ENCODE measurements around the gene ACOT7. TPM values are rescaled to one million over a fixed set of nuclear protein-coding genes. Genes with fewer than 3 reads are reported as not detected.

The ACOT7 gene
- total RNA-seq, 1 experiment from 2014 or later, result 165 TPM

DNA sequence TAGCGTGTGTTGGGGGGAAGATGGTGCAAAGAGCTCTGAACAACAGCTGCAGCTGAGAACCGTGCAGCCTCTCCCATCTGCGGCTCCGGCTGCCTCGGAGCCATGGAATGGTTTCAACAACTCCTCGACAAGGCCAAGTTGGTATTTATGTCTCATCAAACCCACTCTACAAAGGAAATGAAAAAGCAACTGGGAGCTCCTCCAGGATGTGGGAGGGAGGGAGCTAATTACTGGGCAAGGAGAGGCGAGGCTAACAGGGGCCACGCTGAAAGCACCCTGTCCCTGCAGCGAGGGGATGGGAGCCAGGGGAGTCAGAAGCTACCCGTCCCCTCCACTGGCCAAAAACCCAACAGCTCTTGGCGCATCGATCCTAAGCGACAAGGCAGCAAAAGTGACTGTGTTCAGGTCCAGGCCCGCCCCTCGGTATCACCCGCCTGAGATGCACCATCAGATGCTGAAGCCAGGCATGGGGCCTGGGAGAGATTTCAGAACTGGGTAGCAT, 63.1 kb downstream of the ACOT7 start:
- Histone ChIP-seq H3F3A (ENCODE audit: low read length, unreplicated experiment) (no peaks in the 10 kb centered on the region), H3K4me3 (ENCODE audit: low read length) (no peak overlapping the region), H3K36me3 (ENCODE audit: low read depth, low read length) (peaks cover 17% of the 10 kb centered on the region; the same call in 1 of the 2 replicates), H3K9me3 (ENCODE audit: low read length) (no peaks in the 10 kb centered on the region), H3K9me2 (replicated peaks; ENCODE audit: low read length) (no peaks in the 10 kb centered on the region), H3K27me3 (ENCODE audit: low read length) (no peaks in the 10 kb centered on the region), H3K4me1 (ENCODE audit: insufficient read depth, low read length) (peaks cover 16% of the 10 kb centered on the region), H3K4me2 (ENCODE audit: low read length) (no peak overlapping the region), H2AFZ (ENCODE audit: low read length) (no peak overlapping the region), H3K9ac (ENCODE audit: low read length) (no peak overlapping the region), H3K27ac (ENCODE audit: low read length) (no peak overlapping the region), H3K79me2 (ENCODE audit: low read length) (no peaks in the 10 kb centered on the region), H4K20me1 (ENCODE audit: low read length) (no peaks in the 10 kb centered on the region)
- ChIA-PET CTCF (interaction anchor here (0.8 kb wide), 1 partner anchor 84 kb away, joined by 3 read pairs; no protein-coding TSS in a partner anchor), POLR2A (ENCODE audit: unreplicated experiment) (no interaction called here)
- TF ChIP-seq, protein P1, sequence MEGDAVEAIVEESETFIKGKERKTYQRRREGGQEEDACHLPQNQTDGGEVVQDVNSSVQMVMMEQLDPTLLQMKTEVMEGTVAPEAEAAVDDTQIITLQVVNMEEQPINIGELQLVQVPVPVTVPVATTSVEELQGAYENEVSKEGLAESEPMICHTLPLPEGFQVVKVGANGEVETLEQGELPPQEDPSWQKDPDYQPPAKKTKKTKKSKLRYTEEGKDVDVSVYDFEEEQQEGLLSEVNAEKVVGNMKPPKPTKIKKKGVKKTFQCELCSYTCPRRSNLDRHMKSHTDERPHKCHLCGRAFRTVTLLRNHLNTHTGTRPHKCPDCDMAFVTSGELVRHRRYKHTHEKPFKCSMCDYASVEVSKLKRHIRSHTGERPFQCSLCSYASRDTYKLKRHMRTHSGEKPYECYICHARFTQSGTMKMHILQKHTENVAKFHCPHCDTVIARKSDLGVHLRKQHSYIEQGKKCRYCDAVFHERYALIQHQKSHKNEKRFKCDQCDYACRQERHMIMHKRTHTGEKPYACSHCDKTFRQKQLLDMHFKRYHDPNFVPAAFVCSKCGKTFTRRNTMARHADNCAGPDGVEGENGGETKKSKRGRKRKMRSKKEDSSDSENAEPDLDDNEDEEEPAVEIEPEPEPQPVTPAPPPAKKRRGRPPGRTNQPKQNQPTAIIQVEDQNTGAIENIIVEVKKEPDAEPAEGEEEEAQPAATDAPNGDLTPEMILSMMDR (conservative IDR thresholded peaks at IDR 0.05; ENCODE audit: low read depth, low read length), result no peak
- TF ChIP-seq EZH2 (IDR thresholded peaks at IDR 0.05; ENCODE audit: low read length, unreplicated experiment) (no peak), EZH2phosphoT487 (IDR thresholded peaks at IDR 0.05; ENCODE audit: borderline replicate concordance, low read length) (no peak)
- ATAC-seq (peak; percentile 20; the same call in 1 of the 2 replicates), DNase-seq (no peak)
- intact Hi-C loops (cut with micrococcal nuclease), result no loop called here
- BruUV-seq (replicated peaks), result no TSS peak

DNA sequence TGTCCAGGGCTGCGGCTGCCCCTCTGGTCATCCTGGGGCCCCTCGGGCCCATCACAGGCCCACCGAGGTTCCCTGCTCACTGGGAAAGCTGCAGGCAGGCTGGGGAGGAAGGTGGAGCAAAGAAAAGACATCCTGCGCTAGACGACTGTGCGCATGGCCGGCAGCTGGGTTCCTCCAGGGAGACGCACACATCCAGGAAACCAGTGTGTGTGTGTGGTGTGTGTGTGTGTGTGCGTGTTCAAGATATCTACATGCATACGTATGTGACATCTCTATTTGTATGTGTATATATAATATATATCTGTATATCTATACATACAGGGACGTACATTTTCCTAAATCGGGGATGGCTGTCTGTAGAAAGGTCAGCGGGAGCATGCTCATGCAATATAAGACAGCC, 63.7 kb downstream of the ACOT7 start:
- no peaks in the 10 kb centered on the region for H3K9me2 ChIP-seq (replicated peaks; ENCODE audit: low read length)
- no peaks in the 10 kb centered on the region for H3K27me3 ChIP-seq (ENCODE audit: low read length)
- intact Hi-C loops (cut with micrococcal nuclease), result no loop called here
- no peak overlapping the region for H3K4me2 ChIP-seq (ENCODE audit: low read length)
- ChIA-PET CTCF (no interaction called here), POLR2A (ENCODE audit: unreplicated experiment) (no interaction called here)
- H3K27ac ChIP-seq (ENCODE audit: low read length), result no peak overlapping the region
- no peaks in the 10 kb centered on the region for H3F3A ChIP-seq (ENCODE audit: low read length, unreplicated experiment)
- H3K4me1 ChIP-seq (ENCODE audit: insufficient read depth, low read length), result peaks cover 19% of the 10 kb centered on the region
- no peak overlapping the region for H3K9ac ChIP-seq (ENCODE audit: low read length)
- H2AFZ ChIP-seq (ENCODE audit: low read length), result no peak overlapping the region
- DNase-seq (no peak), ATAC-seq (no peak)
- no peaks in the 10 kb centered on the region for H3K79me2 ChIP-seq (ENCODE audit: low read length)
- H3K9me3 ChIP-seq (ENCODE audit: low read length), result no peaks in the 10 kb centered on the region
- TF ChIP-seq EZH2 (IDR thresholded peaks at IDR 0.05; ENCODE audit: low read length, unreplicated experiment) (no peak), EZH2phosphoT487 (IDR thresholded peaks at IDR 0.05; ENCODE audit: borderline replicate concordance, low read length) (no peak)
- TF ChIP-seq, protein P1 (conservative IDR thresholded peaks at IDR 0.05; ENCODE audit: low read depth, low read length), result no peak
- H4K20me1 ChIP-seq (ENCODE audit: low read length), result no peaks in the 10 kb centered on the region
- peaks cover 17% of the 10 kb centered on the region; the same call in 1 of the 2 replicates for H3K36me3 ChIP-seq (ENCODE audit: low read depth, low read length)
- BruUV-seq (replicated peaks), result no TSS peak
- H3K4me3 ChIP-seq (ENCODE audit: low read length), result no peak overlapping the region

DNA sequence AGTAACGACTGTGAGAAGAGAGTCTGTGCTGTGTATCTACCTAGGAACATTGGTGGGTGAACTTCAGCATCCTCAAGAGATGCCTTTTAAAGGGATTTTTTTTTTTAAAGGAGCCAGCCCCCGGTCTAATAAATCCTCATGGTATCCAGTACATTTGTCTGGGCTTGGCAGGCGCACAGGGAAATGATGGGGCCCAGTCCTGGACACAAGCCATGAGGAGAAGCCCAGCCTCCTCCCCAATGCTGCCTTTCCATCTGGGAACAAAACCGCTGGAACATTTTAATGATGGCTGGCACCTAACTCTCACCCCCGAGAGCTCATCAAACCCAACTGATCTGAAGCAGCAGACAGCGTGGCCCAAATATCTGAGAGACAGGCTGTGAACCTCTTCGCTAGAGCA, 64.2 kb downstream of the ACOT7 start:
- Histone ChIP-seq H3K4me2 (ENCODE audit: low read length) (no peak overlapping the region), H3K27me3 (ENCODE audit: low read length) (no peaks in the 10 kb centered on the region), H3K79me2 (ENCODE audit: low read length) (no peaks in the 10 kb centered on the region), H3K4me1 (ENCODE audit: insufficient read depth, low read length) (peaks cover 19% of the 10 kb centered on the region), H3K4me3 (ENCODE audit: low read length) (no peak overlapping the region), H3K9me2 (replicated peaks; ENCODE audit: low read length) (no peaks in the 10 kb centered on the region), H3F3A (ENCODE audit: low read length, unreplicated experiment) (no peaks in the 10 kb centered on the region), H4K20me1 (ENCODE audit: low read length) (no peaks in the 10 kb centered on the region), H2AFZ (ENCODE audit: low read length) (no peak overlapping the region), H3K36me3 (ENCODE audit: low read depth, low read length) (peaks cover 17% of the 10 kb centered on the region; the same call in 1 of the 2 replicates), H3K9ac (ENCODE audit: low read length) (no peak overlapping the region), H3K9me3 (ENCODE audit: low read length) (no peaks in the 10 kb centered on the region), H3K27ac (ENCODE audit: low read length) (no peak overlapping the region)
- no TSS peak for BruUV-seq (replicated peaks)
- intact Hi-C loops (cut with micrococcal nuclease), result no loop called here
- ChIA-PET CTCF (no interaction called here), POLR2A (ENCODE audit: unreplicated experiment) (no interaction called here)
- ATAC-seq (no peak), DNase-seq (no peak)
- TF ChIP-seq, protein P1 (conservative IDR thresholded peaks at IDR 0.05; ENCODE audit: low read depth, low read length), result no peak
- TF ChIP-seq EZH2 (IDR thresholded peaks at IDR 0.05; ENCODE audit: low read length, unreplicated experiment), result no peak
- TF ChIP-seq EZH2phosphoT487 (IDR thresholded peaks at IDR 0.05; ENCODE audit: borderline replicate concordance, low read length), result no peak

Measured in PC-3 (cell line).